Measurements from ENCODE around the gene RPL7A. TPM values are rescaled to one million over a fixed set of nuclear protein-coding genes. Genes with fewer than 3 reads are reported as not detected.

Gene RPL7A
- total RNA-seq, 3 donors from 2014 or later (not counting 1 experiment from before 2014, with no cell fraction given) = 1,409 to 1,616 (median 1,600) TPM

GRCh38 chr9:133303266-133304157 lies 44.5 kb upstream of the RPL7A start:
- intact Hi-C loops (cut with micrococcal nuclease) = no loop called here
- 86% methylated on average over 24 of the region's 26 CpGs for WGBS (ENCODE audit: insufficient coverage)
- TF ChIP-seq CTCF (IDR thresholded peaks at IDR 0.05) = no peak

DNA sequence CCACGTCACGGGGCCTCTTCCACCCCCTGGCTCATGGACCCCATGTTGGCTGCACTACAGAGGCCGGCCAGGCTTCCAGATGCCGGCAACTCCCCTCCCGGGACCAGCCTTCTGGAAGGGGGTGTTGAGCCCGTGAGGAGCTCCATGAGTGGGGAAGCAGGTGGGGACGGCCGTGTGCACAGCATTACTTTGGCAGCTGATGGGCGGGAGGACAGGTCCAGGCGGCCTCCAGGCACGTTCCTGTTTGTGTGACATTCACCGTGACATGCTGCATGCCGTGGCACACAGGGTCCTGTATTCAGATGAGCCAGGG lies 43.9 kb upstream of the RPL7A start:
- no peak overlapping the region for H3K4me3 Mint-ChIP-seq
- H3K9me3 Mint-ChIP-seq = no peaks in the 10 kb centered on the region
- no peaks in the 10 kb centered on the region for H3K36me3 ChIP-seq (ENCODE audit: control insufficient read depth, insufficient read depth, low read length)
- WGBS (ENCODE audit: insufficient coverage) = 90% methylated on average over 13 of the region's 13 CpGs
- DNase-seq (no peak), ATAC-seq (no peak)
- TF ChIP-seq CTCF (IDR thresholded peaks at IDR 0.05) = no peak
- H3K4me3 ChIP-seq (ENCODE audit: low read length) = no peak overlapping the region
- intact Hi-C loops (cut with micrococcal nuclease) = no loop called here
- no peaks in the 10 kb centered on the region for H3K4me1 ChIP-seq (ENCODE audit: control insufficient read depth, insufficient read depth, low read length)
- no peaks in the 10 kb centered on the region for H3K9me3 ChIP-seq (ENCODE audit: control insufficient read depth, insufficient read depth, low read length)
- H3K4me1 Mint-ChIP-seq = no peaks in the 10 kb centered on the region
- no peak overlapping the region for H3K27ac Mint-ChIP-seq
- peaks cover 3 to 8% of the 10 kb centered on the region in 2 donors for H3K27me3 Mint-ChIP-seq (ENCODE audit: low read depth in 2 of 2)
- no peaks in the 10 kb centered on the region for H3K36me3 Mint-ChIP-seq
- no peak overlapping the region for H3K27ac ChIP-seq (ENCODE audit: low read length)
- no peaks in the 10 kb centered on the region for H3K27me3 ChIP-seq (ENCODE audit: control insufficient read depth, insufficient read depth, low read length)

More at GRCh38 chr9:133303266-133304157, 44.5 kb upstream of the RPL7A start:
- no peak overlapping the region for H3K27ac ChIP-seq (ENCODE audit: low read length)
- DNase-seq = no peak
- no peaks in the 10 kb centered on the region for H3K27me3 ChIP-seq (ENCODE audit: control insufficient read depth, insufficient read depth, low read length)
- no peaks in the 10 kb centered on the region for H3K36me3 ChIP-seq (ENCODE audit: control insufficient read depth, insufficient read depth, low read length)
- Mint-ChIP-seq H3K4me3 (no peak overlapping the region), H3K36me3 (no peaks in the 10 kb centered on the region), H3K9me3 (no peaks in the 10 kb centered on the region), H3K27ac (no peak overlapping the region), H3K27me3 (ENCODE audit: low read depth in 2 of 2) (peaks cover 3 to 10% of the 10 kb centered on the region in 2 donors), H3K4me1 (no peaks in the 10 kb centered on the region)
- H3K9me3 ChIP-seq (ENCODE audit: control insufficient read depth, insufficient read depth, low read length) = no peaks in the 10 kb centered on the region
- no peak for ATAC-seq
- H3K4me3 ChIP-seq (ENCODE audit: low read length) = no peak overlapping the region
- H3K4me1 ChIP-seq (ENCODE audit: control insufficient read depth, insufficient read depth, low read length) = no peaks in the 10 kb centered on the region

DNA sequence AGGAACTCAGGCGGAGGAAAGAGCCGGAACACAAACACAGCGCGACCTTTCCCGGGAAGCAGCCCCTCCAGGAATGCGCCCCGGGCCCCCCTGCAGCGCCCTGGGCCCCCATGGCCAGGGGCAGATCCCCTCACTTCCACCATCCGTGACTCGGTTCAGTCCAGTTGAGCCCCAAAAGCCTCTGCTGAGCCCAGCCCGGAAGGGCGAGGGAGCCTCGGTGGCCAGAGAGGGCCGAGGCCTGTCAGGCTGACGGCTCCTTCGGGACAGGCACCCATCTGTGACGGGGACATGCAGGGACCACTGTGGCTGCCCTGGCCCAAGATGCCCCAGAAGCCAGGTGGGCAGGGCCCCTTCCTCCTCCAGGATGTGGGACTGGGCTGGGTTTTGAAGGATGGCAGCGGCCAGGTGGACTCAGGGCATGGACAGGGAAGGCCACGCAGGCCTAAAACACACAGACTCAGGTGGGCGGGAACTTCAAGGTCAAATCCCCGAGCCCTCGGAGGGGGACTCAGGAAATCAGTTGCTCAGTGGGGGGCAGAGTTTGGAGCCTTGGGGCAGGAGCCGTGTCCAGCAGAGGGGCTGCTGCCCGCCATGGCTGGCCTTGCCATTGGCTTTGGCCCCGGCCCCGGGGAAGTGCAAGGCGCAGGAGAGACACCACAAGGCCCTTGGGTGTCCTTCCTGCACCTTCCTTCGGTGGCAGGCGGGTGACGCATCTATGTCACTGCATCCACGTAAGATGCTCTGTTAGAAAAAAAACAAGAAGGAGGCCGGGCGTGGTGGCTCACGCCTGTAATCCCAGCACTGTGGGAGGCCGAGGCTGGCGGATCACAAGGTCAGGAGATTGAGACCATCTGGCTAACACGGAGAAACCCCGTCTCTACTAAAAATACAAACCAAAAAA lies 43.3 kb upstream of the RPL7A start:
- H3K4me3 Mint-ChIP-seq = no peak overlapping the region

More for the DNA sequence above, 43.3 kb upstream of the RPL7A start:
- intact Hi-C loops (cut with micrococcal nuclease) = no loop called here
- 90% methylated on average over 37 of the region's 38 CpGs for WGBS (ENCODE audit: insufficient coverage)
- Mint-ChIP-seq H3K4me1 (no peaks in the 10 kb centered on the region), H3K9me3 (no peaks in the 10 kb centered on the region), H3K36me3 (no peaks in the 10 kb centered on the region), H3K27ac (no peak overlapping the region), H3K27me3 (ENCODE audit: low read depth in 2 of 2) (peaks cover 7 to 8% of the 10 kb centered on the region in 2 donors)
- Histone ChIP-seq H3K27me3 (ENCODE audit: control insufficient read depth, insufficient read depth, low read length) (no peaks in the 10 kb centered on the region), H3K9me3 (ENCODE audit: control insufficient read depth, insufficient read depth, low read length) (no peaks in the 10 kb centered on the region), H3K27ac (ENCODE audit: low read length) (no peak overlapping the region), H3K36me3 (ENCODE audit: control insufficient read depth, insufficient read depth, low read length) (no peaks in the 10 kb centered on the region), H3K4me3 (ENCODE audit: low read length) (no peak overlapping the region), H3K4me1 (ENCODE audit: control insufficient read depth, insufficient read depth, low read length) (no peaks in the 10 kb centered on the region)
- DNase-seq = no peak
- ATAC-seq = no peak
- TF ChIP-seq CTCF (IDR thresholded peaks at IDR 0.05) = no peak
